Activated CD8-positive, alpha-beta memory T cell treated with anti-CD3 and anti-CD28 coated beads, Interleukin-2, amount 50 U/mL, for 48 hours (primary cell): ENCODE data around the gene ASCL1.

Experiments used
- DNase-seq: peaks from one replicate; pipeline ENCODE4 v3.0.0-alpha.2; 2020

The ASCL1 gene

DNA sequence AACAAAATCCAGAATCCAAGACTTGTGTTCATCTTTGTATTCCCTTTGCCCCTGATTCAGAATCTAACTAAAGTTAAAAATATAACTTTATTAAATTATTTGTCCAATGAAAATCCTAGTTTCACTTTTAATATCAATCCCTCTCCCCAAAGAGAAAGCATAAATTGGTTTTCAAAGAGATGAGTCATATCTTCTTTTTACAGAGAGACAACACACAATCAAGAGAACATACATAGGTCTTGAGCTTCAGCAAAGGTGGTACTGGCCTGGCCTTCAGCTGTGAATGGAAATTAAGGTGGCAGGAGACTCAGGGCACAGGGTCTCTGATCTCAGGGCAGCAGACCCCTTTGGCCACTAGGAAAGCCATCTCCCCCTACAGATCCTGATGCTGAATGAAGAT, 4.3 kb upstream of the ASCL1 start:
- no peak for DNase-seq

DNA sequence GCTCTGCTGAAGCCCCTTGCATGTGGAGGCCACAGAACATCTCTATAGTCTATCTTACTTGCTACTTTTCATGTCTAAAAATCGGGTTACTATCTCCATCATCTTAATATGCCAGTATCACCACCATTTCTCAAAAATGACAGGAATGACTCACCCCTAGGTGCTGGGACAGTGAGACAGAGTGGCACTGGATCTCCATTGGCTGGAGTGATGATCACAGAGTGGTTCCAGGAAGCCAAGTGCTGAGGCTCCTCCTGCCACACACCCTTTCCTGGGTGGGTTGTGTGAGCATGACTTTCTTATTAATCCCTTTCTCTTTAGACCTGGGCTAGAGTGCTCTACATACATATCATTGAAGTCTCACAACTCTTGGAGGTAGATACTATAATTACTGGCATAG, 3.3 kb upstream of the ASCL1 start:
- no peak for DNase-seq

DNA sequence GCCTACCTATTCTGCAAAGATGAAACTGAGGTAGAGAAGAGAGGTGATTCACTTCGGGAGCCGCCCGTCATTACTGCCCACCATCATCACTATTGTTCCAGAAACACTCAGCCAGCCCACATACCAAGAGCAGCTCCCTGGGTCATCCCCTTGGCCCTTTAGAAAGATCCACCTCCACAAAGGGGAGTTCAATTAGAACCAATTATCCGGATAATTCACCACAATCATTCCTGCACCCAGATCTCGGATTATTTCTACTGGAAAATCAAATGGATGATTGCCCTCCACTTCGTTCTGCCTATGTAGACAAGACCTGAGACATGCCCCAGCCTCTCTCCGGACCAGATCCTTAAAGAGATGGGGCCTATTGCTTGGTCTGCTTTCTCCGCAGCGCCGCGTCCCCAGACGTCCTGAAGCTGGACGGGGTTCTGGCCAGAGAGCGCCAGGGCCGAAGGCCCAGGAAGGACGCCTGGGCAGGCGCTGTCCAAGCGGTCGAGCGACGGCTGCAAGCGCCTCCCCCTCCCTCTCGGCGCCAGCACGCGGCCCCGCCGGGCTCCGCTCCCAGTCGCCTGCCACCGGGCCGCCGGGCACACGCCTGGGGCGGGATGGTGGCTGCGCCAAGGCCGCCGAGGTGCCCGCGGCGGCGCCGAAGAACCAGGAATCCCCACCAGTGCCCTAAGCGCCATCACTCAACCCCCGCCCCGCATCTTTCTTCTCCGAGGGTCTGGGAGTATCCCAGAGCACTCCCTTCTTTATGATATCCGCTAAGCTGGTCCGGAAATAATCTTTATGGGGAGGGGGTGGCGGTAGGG, 1.3 kb upstream of the ASCL1 start:
- DNase-seq: no peak

DNA sequence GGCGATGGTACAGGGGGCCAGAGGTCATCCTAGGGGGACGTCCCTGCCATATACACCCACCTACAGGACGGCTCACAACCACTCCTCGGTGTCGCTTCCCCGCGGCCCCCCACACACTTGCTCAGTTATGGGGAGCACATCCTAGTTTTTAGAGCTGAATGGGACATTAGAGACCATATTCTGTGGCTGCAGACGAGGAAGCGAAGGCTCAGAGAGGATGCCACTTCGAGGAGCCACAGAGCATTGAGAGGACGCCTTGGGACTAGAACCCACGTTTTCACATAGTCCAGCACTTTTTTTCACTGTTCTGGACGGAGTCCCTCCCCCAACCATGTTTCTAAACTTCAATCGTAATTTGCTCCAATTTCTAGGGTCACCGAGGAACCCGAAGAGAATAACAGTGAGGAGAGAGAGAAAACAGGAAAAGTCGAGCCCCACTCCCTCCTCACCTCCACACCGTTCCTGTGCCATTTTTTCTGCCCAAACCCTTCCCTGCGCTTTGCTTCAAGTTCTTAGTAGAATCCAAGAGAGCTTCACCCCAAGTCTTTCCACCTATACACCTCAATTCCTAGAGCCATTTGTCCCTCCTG, 641 bp upstream of the ASCL1 start:
- DNase-seq: no peak

DNA sequence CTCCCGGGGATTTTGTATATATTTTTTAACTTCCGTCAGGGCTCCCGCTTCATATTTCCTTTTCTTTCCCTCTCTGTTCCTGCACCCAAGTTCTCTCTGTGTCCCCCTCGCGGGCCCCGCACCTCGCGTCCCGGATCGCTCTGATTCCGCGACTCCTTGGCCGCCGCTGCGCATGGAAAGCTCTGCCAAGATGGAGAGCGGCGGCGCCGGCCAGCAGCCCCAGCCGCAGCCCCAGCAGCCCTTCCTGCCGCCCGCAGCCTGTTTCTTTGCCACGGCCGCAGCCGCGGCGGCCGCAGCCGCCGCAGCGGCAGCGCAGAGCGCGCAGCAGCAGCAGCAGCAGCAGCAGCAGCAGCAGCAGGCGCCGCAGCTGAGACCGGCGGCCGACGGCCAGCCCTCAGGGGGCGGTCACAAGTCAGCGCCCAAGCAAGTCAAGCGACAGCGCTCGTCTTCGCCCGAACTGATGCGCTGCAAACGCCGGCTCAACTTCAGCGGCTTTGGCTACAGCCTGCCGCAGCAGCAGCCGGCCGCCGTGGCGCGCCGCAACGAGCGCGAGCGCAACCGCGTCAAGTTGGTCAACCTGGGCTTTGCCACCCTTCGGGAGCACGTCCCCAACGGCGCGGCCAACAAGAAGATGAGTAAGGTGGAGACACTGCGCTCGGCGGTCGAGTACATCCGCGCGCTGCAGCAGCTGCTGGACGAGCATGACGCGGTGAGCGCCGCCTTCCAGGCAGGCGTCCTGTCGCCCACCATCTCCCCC, 777 bp downstream of the ASCL1 start:
- no peak for DNase-seq

DNA sequence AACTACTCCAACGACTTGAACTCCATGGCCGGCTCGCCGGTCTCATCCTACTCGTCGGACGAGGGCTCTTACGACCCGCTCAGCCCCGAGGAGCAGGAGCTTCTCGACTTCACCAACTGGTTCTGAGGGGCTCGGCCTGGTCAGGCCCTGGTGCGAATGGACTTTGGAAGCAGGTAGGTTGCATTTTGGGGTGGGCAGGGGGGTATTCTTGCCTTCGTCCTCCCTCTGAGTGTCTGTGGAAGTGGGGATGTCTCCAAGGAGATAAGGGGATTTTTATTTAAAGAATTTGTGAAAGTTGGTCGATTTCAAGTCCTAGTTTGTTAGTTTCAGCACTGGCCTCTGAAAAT, 1.3 kb downstream of the ASCL1 start:
- DNase-seq: no peak

DNA sequence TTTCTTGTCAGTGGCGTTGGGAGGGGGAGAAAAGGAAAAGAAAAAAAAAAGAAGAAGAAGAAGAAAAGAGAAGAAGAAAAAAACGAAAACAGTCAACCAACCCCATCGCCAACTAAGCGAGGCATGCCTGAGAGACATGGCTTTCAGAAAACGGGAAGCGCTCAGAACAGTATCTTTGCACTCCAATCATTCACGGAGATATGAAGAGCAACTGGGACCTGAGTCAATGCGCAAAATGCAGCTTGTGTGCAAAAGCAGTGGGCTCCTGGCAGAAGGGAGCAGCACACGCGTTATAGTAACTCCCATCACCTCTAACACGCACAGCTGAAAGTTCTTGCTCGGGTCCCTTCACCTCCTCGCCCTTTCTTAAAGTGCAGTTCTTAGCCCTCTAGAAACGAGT, 1.9 kb downstream of the ASCL1 start:
- DNase-seq: no peak

DNA sequence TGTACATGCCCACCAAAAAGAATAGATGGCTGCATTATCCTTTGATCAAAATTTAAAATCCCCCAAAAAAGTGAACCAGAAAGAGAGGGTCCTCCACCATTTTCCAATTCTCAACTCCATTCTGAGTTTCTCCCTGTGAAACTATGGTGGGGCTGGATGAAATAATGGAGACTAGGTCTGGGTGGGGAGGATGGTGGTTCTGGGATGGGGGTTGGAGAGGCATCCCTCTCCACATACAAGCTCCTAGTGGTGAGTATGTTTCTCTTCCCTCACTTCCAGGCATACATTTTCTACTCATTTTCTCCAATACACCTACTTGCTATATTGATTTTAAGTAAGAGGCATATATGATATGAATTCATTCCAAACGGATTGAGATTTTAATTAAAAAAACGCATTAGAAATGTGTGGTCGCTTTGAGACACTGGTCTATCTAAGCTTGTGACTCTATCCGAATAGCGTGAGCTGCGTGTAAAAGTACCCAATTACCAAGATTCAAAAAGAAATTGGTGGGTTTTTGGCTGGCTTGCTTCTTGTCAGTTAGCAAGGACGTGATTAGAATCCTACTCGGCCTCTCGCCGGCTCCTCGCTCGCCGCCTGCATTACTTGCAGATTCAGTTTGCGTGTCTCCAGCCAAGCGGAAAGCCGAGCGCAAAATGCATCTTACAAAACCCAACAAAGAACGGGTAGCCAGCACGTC, 3.4 kb downstream of the ASCL1 start:
- DNase-seq: no peak

DNA sequence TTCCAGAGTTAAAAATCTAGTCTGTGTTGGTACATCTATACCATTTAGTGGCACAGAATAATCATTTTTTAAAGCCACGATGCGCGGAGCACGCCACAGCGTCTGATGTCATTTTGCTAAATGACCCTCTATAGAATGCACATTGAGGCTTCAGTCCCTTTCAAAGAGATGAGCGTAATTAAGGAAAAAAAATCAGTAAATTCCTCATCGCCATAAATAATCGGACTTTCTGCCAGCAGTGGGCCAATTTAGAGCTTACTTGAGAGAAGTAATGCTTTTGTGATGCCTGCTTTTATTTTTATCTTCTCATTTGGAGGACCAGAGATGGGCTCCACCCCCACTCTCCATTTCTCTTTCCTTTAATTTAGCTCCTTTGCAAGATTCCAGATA, 4.0 kb downstream of the ASCL1 start:
- no peak for DNase-seq

DNA sequence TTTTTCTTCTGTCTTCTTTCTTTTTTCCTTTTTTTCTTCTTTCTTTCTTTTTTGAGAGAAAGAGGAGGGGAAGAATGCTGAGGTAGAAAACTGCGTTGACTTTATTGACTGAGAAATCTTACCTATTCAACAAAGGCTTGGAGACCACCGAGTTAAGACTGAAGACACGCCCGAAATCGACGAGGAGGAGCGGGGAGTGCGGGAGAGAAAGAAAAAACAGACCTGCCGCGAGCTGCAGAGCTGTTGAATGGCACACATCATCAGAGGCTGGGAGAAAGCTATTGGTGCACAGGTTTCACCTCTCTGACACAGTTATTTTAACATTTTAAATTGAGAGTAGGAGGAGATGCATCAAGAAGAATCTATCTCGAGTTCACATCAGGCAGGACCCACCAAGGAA, 5.1 kb downstream of the ASCL1 start:
- DNase-seq: no peak

DNA sequence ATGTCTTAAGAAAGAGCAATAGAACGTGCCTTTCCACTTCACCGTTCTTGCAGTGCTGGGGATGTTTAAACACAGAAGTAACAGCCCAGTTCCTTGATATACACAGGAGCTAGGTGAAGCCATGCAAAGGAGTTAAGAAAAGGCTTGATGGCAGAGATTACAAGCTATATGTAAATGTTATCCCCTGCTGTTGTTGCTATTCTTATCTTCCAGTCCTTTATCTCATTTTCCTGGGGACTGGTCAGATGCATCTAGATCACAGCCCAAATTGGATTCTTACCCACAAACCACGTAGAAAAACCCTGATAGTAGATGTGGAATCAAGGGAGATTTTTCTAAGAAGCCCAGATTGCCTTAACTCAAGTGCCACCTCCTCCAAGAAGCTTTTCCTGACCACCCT, 5.5 kb downstream of the ASCL1 start:
- no peak for DNase-seq

DNA sequence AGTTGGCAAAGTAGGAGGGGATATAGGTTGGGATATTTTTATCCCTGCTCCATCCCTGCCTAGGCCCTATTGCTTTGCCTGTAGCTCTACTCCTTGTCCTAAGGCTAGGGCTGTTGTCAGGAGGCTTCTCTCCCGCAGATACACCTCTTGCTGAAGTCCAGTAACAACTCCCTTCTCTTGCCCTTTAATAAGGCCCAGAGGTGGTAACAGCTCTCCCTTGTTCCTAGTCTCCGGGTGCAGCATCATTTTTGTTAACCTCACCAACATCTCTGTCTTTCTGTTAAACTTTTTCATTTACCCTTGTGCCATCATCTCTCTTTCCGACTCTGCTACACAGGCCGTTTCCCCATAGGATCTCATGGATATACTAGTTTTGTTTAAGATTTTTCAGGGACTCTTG, 6.3 kb downstream of the ASCL1 start:
- DNase-seq: no peak

DNA sequence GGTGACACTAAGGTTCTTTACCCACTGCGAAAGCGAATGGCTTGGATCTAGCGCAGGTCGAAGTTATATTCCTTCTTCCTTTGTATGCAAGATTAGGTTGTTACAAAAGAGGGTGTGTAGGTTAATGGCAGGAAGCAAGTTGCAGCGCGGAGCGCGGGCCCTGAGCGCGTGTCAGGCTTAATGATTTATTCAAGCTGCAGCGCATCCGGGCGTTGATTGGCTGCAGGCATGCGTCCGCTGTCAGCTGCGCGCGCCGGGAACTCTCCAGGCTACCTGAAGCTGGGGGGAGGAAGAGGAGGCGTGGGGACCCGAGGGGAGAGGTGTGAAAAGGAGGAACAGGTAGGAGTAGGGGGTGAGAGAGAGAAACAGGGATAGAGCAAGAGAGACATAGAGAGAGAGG, 7.4 kb downstream of the ASCL1 start:
- no peak for DNase-seq

DNA sequence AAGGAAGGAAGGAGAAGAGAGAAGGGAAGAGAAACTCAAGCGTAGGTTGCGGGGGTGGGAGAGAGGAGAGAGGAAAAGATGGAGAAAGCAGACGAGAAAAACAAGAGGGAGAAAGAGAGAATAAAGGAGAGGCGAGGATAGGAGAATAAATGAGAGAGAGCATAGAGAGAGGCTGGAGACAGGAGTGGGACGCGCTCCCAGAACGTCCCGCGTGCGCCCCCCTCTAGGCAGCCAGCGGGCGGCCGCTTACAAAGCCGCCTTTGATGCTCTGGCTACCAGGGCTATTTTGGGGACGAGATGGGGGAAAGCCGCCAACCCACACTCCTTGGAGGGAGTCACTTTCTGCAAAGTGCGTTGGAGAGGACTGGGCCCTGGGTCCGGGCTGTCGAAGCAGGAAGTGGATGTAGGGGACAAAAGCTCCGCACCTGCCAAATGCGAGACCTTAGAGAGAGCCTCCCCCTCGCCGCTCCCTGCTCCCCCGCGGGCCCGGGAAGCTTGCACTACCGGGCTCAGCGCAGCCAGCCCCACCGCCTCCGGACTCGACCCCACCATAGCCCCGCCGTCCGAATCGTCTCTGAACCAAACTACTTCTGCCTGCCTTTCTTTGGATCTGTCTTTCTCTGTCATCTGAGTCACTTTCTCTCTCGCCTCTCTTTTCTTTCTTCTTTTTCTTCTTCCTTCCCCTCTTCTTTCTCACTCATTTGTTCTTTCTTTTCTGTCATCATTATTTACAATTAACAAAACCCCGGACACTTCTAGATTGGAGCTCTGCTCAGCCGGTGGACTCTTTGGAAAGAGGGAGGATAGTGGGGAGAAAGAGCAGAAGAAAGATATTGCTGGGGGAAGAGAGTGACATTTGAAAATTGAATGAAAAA, 8.0 kb downstream of the ASCL1 start:
- no peak for DNase-seq

DNA sequence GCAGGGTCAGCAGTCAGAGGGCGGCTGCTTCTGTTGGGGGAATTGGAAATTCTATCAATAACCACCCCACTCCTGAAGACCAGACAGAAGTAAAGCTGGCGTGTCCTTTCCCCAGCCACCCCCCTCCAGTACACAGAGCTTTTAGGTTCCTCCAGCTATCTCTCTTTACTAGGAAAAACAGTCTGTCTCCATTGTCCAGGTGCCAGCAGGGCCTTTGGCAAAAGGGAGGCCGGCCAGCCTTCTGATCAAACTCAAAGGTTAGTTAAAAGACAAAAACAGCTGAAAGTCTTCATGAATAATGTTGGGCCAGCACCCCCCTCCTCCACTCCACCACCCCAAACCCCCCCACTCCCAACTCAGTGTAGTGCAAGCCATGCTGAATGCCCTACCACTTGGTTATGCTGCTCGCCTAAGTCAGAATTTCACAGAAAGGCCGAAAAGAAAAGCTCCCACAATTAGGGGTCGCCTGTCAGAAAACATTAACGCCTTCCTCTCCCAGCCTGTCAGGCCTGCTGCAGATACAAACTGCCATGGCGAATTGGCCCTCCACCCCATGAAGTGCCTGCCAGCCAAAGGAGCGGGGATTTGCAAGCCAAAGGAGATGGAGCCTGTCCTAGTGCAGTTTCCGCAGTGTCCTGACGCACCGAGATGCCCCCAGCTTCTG, 8.9 kb downstream of the ASCL1 start:
- DNase-seq: no peak

DNA sequence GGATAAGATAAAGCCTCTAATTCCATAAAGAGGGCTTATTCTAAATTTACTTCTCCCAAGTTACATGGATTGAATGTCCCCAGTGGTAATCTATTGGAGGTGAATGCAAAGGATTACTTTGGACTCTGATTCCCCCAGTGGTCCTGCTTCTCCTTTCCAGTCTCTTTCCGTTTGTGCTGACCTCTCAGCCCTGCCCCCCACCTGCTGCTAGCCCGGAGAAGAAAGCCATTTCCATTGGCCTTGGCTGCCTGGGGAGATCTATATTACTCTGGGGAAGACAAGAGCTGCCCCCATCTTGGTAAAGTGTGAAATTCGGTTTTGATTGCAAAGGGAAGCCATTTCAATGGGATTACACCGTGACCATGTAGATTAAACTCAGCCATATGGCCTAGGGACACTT, 13.3 kb downstream of the ASCL1 start:
- DNase-seq: no peak

DNA sequence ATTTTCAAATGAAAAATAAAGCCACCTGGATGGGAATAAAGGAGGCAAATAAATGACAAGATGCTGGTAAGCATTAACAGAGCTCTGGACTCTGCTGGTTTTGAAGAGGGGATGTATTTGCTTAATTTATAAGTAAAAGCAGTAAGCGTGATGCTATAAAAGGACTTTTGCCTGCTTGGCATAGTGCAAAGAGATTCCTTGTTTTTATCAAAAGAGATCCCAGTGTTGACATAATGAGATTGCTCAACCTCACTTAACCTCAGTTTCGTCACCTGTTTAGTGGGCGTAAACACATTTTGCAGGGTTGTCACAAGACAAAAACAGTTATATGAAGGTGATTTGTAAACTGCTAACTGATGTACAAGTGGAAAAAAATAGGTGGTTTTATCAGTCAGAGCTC, 13.8 kb downstream of the ASCL1 start:
- no peak for DNase-seq

DNA sequence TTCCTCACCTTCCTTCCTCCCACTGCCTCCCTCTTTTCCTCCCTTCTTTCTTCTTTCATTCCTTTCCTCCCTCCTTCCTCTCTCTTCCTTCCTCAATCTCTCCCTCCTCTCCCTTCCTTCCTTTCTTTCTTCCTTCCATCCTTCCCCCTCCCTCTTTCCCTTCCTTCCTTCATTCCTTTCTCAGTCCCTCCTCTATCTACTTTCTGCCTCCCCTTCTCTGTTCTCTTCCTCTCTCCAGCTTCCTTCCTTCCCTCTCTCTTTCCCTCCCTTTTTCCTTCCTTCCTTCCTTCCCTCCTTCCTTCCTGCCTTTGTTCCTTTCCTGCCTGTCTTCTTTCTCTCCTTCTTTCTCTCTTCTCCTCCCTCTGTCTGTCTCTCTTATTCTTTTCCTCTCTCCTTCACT, 16.1 kb downstream of the ASCL1 start:
- DNase-seq: no peak

DNA sequence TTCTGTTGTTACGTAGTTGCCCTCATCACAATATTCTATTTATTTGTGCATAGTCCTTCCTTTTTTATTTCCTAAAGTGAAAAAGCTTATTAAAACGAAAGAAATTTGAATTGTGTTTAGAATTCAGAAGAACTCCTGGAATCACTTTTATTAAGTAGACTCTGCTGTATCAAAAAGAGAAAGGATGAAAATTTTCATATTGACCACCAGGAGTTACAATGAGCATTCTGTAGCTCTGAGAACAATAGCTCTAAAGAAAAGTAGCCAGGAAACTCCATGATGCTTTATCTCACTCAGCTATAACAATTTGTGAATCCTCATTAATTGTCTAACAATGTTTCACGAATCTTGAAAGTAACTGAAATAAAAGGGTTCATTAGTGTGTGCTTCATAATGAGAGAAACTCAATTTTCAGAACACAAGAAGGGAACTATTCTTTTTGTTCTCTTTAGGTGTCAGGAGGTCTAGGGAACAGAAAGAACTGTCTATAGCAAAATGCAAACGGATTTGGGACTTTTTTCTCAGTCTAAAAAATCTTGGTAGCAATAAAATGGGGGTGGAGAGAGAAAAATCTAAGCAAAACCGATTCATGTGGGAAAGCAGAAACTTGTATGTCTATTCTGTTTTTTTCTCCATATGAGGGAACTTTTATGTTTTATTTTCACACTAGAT, 19.3 kb downstream of the ASCL1 start:
- DNase-seq: no peak

DNA sequence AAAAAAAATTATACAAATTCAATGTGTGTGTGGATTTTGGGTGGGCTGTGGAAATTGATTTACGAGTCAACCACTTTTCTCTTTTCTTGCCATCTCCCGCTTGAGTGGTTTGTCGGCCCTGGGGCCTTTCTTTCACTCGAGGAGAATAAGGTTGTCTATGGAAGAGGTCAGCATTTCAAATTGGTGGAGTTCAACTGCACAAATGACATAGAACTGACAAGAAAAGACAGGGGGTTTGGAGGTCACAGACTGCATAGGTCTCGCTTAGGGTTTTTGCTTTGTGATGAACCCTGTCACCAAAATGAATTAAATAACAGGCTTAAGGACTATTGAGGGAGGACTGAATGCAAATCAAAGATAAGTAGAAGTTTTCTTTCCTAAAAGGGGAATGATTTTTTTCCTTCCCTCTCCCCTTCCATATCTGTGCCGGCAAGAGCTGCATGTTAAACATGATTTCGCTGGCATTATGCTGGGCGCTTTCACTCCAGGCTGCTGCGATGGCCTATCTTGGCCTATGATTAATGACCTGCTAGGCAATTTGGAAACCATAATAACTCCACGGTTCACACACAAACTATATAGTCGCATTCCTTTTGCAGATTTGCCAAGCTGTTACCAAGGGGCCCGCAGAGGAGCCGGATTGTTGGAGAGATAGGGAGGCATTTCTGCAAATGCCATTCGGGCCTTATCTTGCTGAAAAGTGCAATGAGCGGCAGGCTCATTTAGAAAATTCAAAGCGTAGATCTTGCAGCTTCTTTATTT, 20.7 kb downstream of the ASCL1 start:
- DNase-seq: no peak

DNA sequence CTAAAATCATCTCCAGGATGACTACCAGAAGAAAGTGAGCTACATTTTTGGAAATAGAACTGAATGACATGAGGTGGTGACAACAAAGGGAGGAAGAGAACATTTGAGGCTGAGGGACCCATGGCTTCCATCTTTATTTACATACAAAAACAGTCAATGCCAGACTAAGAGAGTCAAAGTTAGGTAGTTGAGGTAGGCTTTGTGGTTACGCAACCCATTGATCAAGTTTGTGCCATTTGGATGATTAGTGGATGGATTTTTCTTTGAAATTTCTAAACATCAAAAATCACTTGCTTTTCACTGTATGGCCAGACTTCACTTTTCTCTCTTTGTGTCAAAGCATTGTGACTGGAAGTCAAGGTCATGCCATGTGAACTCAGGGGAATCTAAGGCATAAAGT, 22.9 kb downstream of the ASCL1 start:
- DNase-seq: no peak
